ENCODE measurements around the gene MCM3.

MCM3 gene

DNA sequence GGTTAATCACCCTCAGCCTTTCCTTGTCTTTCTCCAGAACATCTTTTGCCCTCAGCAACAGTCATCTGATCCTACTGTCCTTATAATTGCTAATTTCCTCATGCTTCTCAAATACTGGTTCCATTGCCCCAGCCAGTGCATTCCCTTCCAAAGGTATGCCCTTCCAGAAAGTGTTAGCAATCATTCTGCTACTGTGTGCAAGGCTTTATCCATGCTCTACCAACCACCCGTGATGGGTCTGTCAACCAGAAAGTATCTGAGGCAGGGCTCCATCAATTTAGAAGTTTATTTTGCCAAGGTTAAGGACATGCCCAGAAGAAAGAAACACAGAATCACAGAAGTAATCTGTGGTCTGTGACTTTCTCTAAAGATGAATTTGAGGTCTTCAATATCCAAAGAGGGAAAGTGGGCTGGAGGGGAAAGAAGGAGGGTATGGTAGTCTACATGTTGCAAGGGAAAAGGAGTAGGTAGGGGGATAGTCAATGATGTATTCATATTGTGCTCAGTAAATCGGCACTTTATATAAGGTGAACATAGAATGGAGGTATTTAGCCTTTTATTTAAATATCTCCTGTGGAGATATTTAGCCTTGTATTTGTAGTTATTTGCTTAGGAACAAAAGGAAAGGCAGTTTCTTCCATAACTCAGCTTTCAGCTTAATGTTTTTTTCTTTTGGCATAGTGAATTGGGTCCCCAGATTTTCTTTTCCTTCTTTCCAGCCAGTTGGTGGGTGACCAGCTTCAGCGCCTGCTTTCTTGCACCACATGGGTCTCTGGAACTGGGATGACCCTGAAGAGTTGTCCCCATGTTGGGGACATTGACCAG lies 42.2 kb upstream of the MCM3 start:
- no peak overlapping the region for H3K4me3 ChIP-seq (ENCODE audit: control insufficient read depth, low read depth, low read length)
- TF ChIP-seq, protein P1, sequence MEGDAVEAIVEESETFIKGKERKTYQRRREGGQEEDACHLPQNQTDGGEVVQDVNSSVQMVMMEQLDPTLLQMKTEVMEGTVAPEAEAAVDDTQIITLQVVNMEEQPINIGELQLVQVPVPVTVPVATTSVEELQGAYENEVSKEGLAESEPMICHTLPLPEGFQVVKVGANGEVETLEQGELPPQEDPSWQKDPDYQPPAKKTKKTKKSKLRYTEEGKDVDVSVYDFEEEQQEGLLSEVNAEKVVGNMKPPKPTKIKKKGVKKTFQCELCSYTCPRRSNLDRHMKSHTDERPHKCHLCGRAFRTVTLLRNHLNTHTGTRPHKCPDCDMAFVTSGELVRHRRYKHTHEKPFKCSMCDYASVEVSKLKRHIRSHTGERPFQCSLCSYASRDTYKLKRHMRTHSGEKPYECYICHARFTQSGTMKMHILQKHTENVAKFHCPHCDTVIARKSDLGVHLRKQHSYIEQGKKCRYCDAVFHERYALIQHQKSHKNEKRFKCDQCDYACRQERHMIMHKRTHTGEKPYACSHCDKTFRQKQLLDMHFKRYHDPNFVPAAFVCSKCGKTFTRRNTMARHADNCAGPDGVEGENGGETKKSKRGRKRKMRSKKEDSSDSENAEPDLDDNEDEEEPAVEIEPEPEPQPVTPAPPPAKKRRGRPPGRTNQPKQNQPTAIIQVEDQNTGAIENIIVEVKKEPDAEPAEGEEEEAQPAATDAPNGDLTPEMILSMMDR (IDR thresholded peaks at IDR 0.05; ENCODE audit: control insufficient read depth, insufficient read depth, low read depth, low read length, missing control alignments), result no peak
- no peak for DNase-seq (ENCODE audit: low read depth)

DNA sequence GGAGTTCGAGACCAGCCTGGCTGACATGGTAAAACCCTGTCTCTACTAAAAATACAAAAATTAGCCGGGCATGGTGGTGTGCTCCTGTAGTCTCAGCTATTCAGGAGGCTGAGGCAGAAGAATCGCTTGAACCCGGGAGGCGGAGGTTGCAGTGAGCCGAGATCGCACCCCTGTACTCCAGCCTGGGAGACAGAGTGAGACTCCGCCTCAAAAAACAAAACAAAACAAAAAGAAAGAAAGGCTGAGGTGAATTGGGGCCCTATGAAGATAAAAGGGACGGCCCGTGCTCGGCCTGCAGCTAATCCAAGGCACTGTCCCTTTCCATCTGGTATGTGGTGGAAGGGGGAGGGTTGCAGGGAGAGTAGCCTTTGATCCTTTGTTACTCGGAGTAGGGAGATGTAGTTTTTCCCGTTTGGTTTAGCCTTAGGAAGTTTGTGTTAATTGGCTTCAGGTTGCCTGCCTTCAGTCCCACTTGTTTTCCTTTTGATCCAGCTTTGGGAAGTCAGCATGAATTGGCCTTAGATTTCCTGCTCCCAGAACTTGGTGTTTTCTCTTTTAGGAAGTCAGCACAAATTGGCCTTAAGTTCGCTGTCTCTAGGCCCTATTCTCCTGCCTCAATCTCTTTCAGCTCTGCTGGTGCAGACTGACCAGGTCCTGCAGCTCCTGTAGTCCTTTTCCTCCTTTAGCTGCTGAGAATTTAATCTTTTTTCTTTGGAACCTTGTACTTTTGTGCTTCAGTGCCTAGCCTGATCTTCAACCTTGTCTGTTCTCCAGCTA lies 41.3 kb upstream of the MCM3 start:
- no peak for DNase-seq (ENCODE audit: low read depth)
- TF ChIP-seq, protein P1 (IDR thresholded peaks at IDR 0.05; ENCODE audit: control insufficient read depth, insufficient read depth, low read depth, low read length, missing control alignments), result no peak
- H3K4me3 ChIP-seq (ENCODE audit: control insufficient read depth, low read depth, low read length), result no peak overlapping the region

DNA sequence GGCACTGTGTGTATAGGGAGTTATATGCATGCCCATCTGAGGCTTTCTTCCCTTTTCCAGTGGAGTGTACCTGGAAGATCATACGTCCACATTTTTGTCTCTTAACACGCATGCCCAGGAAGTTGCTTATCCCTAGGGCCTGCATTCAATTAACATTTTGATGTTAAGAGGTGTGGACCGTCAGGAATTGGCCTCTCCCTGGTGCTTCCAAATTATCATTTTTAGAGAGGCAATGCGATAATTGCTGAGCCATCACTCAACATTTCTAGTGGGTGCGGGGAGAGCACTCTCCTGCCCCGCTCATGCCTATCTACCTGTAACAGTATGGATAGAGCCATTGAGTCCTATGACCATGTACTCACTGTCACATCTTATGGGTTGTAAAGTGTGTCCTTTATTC lies 39.6 kb upstream of the MCM3 start:
- H3K4me3 ChIP-seq (ENCODE audit: control insufficient read depth, low read depth, low read length), result no peak overlapping the region
- no peak for DNase-seq (ENCODE audit: low read depth)
- TF ChIP-seq, protein P1 (IDR thresholded peaks at IDR 0.05; ENCODE audit: control insufficient read depth, insufficient read depth, low read depth, low read length, missing control alignments), result no peak

DNA sequence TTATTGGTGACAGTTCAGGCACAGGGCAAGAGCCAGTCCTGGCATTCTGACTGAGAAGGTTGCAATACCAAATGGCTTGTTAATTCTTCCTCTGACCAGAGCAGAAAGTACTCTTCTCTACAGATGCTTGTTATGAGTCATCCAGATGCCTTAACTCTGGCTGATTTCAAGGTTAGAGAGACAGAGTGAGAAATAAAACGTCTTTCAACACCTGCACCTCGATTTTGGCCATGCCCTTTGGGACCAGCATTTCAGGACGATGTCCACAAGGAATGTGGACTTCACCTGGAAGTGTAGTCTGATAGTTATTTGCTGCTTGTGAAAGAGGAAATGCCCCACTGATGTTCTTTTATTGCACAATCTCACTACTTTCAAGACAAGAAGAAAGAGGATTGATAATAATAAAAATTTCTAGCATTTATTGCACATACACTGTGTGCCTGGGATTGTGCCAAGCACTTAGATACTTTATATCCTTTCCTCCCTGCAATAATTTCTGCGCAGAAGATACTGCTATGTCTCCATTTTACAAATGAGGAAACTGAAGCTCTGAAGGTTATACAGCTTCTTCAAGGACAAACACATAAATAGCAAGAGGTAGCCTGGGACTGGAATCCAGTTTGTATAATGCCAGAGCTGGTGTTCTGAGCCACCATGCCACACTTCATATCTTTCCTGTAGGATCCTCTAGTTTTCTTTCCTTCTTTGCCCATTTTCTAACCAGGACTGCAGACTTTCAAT lies 33.5 kb upstream of the MCM3 start:
- DNase-seq (ENCODE audit: low read depth), result peak; percentile 21
- TF ChIP-seq, protein P1 (IDR thresholded peaks at IDR 0.05; ENCODE audit: control insufficient read depth, insufficient read depth, low read depth, low read length, missing control alignments), result no peak

DNA sequence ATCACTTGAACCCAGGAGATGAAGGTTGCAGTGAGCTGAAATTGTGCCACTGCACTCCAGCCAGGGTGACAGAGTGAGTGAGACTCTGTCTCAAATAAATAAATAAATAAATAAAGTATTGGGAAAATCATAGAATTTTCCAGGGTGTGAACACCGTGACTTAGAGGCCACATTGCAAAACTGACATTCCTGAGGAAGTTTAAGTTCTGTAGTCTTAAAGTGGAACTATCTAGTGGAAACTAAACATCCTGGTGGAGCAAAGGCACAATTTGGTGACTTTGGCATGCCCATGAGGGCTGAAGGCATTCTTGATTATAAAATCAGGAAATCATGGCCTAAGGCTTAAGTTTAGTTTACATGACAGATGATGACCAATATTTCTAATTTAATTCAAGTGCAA lies 32.7 kb upstream of the MCM3 start:
- DNase-seq (ENCODE audit: low read depth), result no peak
- no peak overlapping the region for H3K4me3 ChIP-seq (ENCODE audit: control insufficient read depth, low read depth, low read length)
- TF ChIP-seq, protein P1 (IDR thresholded peaks at IDR 0.05; ENCODE audit: control insufficient read depth, insufficient read depth, low read depth, low read length, missing control alignments), result no peak

More for the DNA sequence above, 33.5 kb upstream of the MCM3 start:
- no peak overlapping the region for H3K4me3 ChIP-seq (ENCODE audit: control insufficient read depth, low read depth, low read length)

DNA sequence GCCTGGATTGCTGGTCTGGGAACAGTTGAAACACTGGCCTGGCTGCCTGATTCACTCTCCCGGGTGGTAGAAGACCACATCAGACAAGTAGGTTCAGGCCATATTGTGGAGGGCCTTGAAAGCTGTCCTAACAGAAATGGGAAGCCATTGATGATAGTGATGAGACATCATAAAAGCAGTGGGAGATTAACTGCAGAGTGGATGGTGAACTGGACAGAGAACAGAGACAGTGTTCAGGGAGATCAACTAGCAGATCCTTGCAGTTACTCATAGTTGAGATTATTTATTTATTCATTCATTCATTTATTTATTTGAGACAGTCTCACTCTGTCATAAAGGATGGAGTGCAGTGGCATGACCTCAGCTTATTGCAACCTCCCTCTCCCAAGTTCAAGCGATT lies 30.2 kb upstream of the MCM3 start:
- TF ChIP-seq, protein P1 (IDR thresholded peaks at IDR 0.05; ENCODE audit: control insufficient read depth, insufficient read depth, low read depth, low read length, missing control alignments), result no peak
- DNase-seq (ENCODE audit: low read depth), result no peak
- H3K4me3 ChIP-seq (ENCODE audit: control insufficient read depth, low read depth, low read length), result no peak overlapping the region

Data from AG09309 (cell line).